Measurements from ENCODE around the gene CSAD.

The CSAD gene

DNA sequence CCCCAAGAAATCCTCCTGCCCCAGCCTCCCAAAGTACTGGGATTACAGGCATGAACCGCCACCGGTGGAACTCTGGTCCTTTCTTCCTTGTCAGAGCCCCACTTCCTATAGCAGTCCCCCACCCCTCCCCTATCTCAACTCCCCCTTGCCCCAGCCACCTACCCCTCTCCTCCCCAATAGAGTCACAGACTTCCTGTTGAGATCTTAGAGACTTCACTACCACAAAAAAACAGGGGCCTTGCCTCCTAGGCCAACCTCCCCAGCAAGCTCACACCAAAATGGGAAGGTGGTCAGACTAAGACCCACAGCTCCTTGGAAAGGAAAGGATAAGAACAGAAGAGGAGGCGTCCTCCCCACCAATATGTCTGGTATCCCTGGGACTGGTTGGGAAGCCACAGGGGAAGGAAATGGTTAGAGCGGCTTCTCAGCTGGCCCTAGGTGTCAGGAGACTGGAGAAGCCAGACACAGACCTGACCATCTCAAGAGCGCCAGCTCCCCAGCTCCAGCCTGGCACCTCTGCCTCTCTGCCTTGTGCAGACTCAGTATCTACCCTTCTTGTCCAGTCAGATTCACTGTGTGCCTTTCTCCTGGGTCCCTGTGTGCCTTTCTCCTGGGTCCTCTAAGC, 17.9 kb upstream of the CSAD start:
- peak; percentile 46 for DNase-seq

DNA sequence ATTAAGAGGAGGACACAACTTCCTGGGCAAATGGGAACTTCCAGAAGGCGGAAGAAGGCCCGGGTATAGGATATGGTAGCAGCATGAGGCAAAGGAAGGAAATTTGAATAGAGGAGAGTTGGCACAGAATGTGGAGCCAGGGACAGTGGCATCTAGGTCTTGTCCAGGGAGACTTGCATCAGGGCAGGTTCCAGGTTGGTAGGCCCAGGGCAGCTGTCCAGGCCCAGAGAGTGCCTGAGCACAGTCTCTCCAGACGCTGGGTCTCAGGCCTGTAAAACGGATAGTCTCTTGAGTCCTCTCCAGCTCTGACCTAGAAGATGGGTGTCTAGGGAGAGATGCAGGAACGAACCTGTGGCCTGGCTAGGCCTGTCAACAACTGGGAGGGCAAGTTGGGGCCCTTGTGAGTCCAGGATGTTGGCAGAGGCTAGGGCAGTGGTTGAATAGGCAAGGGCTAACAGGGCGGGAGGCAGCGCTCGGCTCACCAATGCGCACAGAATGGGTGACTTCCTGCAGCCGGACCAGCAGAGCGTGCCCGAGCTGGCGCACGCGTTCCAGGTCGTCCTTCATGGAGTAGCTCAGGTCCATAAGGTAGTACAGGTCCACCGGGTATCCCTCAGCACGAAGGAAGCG, 16.4 kb upstream of the CSAD start:
- DNase-seq, result no peak

DNA sequence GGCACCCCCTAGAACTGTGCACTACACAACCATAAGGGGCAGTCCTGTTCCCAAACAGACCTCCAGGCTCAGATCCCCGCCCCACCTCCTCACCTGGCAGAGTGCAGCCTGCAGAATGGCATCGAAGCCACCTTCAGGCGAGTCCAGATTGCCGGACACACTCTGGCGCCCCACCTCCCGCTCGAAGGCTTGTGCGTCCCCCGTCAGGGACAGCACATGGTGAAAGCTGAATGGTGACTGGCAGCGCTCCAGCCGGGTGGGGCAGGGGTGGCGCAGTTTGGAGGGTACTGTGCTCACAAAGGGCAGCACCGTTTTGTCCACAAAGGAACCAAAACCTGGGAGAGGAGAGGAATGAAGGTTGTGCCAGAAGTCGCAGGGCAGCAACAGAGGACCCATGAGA, 15.8 kb upstream of the CSAD start:
- no peak for DNase-seq

DNA sequence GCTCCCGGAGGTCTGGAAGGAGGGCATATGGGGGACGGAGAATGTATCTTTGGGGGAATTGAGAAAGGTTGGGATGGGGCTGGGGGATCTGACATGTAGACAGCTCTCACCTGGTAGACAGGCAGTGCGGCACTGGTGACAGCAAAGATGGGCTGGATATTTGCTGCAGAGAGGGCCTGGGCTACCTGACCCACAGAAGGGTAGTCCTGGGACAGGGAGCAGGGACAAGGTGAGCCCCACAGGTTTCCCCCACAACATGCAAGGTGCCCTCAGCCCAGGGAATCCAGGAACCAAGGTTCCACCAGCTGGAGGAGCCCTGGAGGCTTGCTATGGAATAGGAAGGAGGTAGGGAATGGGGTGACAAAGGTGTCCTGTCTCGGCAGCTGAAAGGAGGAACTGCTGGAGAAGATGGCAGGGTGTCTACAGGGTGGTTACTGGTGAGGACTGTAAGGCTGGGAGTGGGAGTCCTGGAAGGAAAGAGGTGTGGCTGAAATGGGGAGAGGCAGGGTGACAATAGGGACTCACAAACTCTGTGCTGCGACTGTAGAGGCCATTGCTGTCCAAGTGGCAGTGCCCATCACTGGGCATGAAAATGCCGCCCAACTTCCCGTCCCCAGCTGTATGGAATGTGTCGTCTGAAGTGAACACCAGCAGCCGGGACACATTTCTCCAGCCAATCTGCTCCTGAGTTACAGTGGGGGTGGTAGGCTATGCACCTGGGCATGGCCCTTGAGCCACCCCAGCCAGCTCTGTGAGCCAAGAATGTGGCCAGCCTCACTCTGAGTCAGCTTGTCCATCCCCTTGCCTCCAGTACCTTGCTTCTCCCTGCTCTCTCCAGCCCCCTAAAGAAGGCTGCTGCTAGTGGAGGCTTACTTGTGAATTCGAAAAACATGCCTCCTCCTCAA, 15.0 kb upstream of the CSAD start:
- no peak for DNase-seq

DNA sequence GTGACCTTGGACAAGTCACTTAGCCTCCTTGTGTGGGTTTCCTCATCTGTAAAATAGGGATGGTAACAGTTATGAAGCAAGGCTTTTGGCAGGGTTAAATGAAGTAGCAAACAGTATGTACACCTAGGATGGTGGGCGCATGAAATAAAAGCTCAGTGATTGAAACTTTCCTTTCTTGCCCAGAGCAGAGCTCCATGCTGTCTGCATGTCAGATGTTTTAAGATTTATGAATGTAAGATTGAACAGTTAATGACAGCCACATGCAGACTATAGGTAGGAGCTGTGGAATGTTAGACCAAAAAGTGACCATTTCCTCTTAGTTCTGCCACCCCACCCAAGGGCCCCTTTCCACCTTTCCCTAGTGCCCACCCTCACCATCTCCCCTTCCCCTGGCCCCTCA, 14.2 kb upstream of the CSAD start:
- DNase-seq, result no peak

DNA sequence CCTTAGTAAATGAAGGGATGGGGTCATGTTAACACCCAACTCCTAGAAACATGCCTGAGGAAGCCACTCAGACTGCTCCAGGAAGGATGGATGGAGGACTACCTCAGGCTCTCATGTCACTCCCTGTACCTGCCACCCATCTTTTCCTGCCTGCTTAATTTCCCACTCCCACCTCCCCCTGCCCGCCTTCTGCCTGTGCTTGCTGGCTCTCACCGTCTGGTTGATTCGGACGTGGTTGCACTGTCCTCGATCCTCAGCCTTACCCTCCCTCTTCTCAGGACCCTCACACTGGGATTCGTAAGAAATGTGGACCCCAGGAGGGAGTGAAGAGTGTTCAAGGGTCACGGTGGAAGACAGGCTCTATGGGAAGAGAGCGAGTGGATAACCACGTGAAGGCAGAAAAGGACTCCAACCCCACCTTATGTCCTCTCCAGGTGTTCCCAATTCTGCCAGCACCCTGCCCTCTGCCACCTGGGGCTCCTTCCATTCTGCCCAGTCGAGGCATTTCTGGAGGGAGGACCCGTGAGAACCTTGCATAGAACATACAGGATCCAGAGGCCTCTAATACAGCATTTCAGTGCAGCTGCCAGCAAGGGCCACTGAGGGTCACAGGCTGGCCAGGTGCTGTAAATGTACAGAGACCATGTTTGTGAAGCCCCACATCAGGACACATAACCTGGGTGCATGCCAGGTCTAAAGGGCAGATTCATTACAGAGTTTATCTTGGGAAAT, 13.4 kb upstream of the CSAD start:
- no peak for DNase-seq

DNA sequence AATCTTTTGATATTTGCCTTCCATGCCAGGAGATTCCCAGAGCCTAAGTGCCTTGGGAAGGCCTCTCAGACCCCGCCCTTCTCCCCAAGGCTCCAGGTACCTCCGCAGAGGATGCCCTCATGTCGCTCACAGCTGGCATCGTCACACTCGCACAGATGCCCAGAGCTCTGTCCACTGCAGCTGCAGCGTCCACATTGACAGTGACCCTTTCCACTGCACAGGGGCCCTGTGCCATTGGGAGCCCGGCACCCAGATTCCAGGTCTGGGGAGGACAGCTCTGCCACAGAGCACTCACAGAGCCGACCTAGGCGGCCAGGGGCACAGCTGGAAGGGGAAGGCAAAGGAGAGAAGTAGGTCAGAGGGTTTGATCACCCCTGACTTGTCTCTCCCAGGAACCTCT, 12.3 kb upstream of the CSAD start:
- no peak for DNase-seq

DNA sequence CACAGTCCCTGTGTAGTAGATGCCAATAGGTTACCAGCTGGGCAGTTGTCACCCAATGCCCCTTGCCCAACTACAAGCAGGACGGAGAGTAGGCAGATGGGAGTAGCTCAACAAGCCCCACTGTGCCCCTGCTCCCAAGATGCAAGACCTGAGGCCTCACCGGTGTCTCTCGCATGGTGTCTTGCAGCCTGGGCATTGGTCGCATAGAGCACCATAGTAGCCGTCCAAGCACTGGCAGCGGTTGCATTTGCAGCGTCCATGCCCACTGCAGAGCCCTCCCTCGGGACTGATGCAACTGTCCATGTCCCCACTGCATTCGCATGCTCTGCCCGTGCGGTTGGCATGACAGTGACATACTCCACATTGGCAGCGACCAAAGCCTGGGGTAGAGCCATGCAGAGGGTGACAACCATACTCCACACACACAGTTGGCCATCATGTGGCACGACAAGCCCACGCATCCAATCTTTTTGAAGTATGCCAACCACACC, 11.9 kb upstream of the CSAD start:
- no peak for DNase-seq

DNA sequence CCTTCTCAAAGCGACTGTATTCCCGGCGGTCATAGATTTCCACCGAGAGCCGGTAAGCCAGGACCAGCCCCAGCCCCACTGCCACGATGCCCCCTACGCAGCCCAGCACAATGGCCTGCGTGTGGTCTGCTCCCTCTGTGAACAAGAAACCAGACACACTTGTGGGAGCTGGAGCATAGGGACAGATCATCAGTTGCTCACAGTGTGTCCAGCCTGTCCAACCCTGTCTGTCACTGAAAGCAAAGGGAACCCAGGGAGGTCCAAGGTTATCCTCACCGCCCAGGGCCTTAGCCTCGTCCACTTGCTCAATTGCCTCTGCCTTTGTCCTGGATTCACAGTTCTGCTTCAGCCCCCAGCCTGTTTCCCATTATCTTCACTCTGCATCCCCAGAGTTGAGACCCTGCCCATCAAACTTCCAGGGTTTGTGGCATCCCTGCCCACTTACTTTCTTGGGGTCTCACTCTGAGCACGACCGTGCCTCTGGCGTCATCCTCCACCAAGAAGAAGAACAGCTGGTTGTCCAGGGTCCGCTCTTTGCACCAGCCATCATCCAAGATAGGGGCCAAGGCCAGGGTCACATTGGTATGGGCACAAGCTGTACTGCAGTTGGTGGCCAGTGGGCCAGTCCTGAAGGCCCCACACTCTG, 11.3 kb upstream of the CSAD start:
- no peak for DNase-seq

DNA sequence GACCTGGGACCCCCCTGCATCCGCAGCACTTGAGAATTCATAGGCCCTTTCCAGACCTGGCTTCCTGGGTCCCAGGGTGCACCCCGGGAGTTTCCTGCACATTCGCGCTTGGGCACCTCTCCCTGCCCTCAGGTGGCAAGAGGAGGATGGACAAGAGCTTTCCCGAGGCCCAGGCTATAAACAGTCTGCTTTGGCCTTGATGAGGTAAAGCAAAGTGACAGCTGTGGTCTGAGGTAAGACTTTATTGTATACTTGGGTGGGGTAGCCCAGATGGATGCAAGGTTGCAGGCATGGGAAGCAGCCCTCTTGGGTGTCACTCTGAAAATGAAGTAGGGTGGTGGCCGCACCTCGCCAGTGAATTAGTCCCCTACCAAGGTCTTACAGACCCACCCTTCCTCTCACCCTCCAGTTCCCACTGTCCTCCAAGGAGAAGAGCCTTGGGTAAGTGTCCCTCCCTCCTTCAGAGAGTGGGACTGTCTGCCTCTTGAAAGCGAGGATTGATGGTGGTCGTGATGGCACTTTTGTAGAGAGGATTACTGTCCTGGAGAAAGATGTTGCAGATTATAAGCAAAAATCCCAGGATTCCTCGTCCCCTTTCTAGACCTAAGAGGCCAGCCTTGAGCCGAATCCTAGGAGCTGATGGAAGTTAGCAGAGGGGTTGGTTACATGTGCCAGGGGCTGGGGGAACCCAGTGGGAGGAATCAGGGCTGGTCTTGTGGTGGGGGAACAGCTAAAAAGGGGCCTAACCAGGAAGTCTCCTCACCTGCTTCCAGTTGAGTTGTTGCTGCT, 10.6 kb upstream of the CSAD start:
- no peak for DNase-seq

DNA sequence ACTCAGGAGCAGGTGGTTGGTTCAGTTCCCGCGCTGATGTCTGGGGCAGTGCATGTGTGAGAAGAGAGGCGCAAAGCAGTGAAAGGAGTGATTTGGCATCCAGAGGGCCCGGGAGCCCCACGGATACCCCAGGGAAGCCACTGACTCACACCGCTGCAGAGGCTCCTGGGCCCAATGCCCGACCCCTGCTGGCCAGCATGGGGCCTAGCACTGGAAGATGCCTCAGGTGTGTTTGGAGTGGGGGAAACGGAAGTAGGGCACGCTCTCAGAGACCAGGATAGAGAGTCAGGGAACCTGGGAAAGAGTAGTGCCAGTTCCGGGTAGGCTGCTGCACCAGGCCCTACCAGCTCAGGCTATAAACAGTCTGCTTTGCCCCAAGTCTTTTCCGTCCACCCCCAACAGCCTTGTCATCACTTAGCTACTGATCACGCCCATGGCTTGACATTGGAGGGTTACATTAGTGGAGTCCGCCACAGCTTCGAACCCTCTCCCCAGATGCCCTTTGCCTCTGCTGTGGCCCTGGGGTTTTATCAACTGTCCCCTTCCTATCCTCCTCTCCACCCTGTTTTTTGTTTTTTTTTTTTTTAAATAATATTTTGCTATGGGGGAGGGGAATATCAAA, 9.5 kb upstream of the CSAD start:
- peak; percentile 55 for DNase-seq

DNA sequence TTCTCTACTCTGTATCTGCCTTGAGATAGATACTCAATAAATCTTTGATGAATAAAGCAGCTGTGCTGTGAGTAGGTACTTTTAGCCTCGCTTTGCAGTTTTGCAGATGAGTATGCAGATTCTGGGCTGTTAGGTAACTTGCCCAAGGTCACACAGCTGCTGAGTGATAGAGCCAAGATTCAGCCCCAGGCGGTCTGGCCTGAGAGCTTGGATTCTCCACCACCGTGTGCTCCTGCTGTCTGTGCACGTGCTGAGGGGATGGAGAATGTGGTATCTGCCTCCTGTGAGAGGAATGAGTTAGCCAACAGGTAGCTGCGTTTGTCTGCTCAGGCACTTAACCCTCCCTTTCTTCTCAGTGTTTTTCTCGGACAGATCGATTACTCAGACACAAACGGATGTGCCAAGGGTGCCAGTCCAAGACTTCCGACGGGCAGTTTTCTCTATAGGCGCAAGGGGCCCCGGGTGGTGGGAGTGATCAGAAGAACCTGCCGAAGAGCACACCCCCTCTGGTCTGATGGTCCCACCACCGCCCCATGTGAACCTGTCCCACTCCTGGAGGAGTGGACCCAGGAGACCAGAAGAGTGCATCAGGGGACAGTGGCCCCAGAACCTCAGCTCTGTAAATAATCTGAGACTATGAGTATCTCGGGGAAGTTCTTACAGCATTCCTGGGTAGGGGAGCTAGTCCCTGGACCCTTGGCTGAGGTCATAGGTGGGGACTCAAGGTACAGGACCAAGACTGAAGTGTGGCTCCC, 6.6 kb upstream of the CSAD start:
- DNase-seq, result no peak

DNA sequence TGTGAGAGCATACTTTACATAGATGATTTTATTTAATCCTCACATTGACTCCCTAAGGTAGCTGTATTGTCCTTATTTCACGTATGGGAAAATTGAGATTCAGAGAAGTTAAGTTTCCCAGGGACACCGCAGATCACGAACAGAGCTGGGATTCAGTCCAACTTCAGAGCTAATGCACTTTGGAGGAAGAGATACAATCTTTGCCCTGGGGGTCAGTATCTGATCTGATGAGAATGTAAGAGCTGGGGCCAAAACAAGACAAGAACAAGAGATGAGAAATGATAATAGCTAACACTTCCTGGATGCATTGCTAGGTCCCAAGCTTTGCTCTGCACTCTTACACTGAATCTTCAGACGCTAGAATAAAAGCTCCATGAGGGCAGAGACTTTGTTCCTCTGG, 6.0 kb upstream of the CSAD start:
- no peak for DNase-seq

DNA sequence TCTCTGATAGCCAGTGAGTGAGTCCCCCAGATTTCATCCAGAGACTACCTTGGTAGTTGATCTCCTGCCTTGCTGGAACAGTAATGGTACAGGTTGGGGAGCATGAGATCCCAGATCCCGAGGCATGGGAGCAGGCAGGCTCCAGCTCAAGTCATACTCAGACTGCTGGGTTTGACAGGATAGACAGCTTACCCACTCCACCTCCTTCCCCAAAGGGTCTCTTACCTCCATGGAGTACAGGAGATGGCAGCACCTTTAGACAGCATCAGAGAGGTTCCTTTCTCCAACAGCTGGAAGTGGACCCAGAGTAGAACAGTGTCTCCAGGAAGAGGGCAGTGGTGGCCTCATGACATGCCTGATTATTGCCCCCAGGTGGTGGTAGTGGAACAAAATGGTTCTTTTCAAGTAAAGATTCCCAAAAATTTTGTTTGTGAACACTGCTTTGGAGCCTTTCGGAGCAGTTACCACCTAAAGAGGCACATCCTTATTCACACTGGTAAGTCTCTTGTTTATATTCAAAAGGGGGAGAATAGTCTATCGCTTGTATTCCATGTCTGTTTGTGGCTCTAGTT, 4.9 kb upstream of the CSAD start:
- no peak for DNase-seq

DNA sequence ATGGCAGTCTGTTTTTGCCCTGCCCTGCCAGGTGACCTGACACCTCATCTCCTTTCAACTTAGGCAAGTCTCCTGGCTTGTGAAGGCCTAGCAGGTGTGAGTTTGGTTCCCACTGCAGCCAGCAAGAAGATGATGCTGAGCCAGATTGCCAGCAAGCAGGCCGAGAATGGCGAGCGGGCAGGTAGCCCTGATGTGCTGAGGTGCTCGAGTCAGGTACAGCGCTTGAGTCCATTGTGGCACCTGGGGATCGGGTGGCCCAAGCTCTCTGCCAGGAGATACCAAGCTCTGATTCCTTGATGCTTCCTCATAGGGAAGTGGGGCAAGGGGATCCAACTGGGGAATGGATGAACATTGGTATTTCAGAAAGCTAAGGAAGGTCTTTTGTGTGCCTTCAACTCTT, 4.1 kb upstream of the CSAD start:
- DNase-seq, result no peak

DNA sequence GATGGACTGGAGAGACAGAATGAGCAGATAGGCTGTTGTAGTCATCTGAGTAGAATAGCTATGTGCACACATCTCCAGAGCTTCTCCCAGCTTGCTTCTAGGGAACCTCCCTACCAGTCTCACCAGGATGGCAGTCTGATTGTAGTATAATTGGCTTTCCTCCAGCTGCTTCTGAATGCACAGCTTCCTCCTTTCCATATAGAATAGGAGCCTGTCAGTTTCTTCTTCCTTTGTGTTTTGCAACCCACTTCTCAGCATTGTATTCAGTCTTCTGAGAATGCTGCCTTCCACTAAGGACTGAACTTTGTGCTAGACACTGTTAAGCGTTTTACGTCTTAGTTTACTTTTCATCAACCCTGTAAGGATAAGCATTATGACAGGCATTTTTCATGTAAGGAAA, 2.2 kb upstream of the CSAD start:
- no peak for DNase-seq

DNA sequence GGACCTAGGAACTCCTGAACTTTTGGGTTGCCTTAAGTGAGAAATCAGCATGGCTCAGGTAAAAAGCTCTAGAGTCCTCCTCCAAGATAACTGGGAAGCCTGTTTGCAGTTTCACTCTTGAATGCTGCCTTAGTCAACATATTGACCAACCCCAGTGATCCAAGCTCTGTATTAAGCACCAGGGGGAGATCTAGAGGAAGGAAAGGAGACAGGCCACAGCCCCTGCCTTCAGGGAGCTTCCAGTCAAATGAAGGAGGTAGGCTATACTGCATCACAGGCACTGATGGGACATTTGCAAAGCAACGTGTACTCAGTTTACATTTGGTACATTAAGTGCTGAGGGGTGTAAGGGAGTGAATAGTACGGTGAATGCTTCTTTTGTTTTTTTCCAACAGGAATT, 1.2 kb upstream of the CSAD start:
- DNase-seq, result no peak

DNA sequence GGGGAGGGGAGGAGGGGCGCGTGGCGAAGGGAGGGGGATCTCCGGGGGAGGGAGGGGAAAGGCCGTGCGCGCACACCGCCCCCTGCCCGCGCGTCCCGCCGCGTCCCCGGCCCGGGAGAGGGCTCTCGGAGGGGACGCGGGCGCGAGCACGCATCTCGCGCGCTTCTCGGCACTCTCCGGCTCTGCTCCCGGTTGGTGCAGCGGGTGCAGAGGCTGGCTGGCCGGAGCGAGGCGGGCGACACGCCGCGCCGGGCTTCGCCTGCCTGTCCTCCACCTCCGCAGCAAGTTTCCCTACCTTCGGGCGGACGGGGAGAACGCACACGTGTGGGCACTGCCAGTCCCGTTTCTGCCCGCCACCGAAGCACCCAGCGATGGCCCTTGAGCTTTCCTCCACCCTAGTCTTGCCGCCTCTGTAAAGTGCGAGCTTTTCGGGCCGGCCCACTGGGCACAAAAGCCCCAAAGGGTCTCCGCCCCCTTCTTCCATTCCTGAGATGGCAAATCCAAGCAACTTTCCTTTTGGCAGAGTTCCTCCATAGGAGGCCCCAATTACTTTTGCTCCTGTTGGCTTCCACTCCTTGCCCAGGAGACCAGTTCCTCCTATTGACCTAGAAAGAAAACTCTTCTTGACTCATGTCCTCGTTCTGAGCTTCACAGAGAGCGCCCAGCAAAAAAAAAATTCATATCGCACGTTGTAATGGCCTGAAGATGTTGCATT, 363 bp upstream of the CSAD start:
- peak; percentile 84 for DNase-seq

DNA sequence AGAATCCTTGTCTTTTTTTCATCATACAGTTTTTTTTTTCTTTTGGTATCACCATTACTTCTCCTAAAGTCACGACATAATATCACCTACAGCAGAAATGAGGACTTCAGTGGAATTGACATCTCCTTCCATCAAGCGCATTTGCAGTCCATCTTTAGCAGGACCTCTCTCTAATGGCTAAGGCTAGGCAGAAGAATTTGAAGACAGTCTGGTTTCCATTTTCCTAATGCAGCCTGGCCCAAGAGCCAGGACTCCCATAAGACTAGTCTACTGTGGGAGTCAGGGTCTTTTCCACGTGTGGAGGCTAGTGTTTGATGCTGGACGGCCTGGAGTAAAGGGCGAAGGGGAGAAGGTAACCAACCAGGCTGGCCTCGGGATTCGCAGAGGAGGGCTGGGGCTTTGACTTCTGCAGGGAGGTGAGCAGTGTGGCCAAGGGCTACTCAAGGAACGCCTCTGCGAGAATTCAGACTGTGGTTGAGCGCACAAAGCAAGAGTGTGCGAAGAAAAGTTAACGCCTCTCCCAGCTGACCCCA, 972 bp downstream of the CSAD start:
- DNase-seq, result no peak

Measured in CD4-positive, alpha-beta T cell treated with Interleukin-12 subunit alpha and Interleukin-12 subunit beta, for 1 hour (primary cell).